C4-2B (cell line): Measurements from ENCODE around the gene DNAH7.

Experiments used
- H3K27ac ChIP-seq: fragments of 450-650 bp; 2 replicates; pipeline ENCODE4 v1.5.1; 2017
- ZFX ChIP-seq: fragments of 450-650 bp; IDR thresholded peaks from 2 replicates; pipeline ENCODE4 v1.6.1; 2017
- TF ChIP-seq, protein P1 (sequence below): fragments of 450-650 bp; conservative IDR thresholded peaks from 2 replicates; pipeline ENCODE4 v1.5.1; 2017; ENCODE audit warnings: mild to moderate bottlenecking

The DNAH7 gene

DNA sequence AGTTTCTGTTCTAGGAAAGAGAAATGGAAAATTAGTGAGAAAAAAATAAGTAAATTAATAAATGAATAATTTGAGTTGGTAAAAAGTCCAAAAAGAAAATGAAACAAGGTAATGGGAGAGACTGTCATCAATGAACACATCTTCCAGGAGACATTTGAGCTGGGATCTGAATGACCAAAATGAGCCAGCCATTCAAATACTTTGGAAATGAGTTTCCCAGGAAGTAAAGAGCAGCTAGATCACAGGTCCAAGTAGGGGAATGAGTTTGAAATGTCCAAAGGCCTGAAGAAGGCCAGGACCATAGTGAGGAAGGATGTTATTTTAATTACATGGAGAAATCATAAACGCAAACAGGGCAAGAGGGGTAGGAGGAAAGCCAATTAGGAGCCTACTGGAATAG lies 6.6 kb upstream of the DNAH7 start:
- no peak for TF ChIP-seq ZFX
- TF ChIP-seq, protein P1, sequence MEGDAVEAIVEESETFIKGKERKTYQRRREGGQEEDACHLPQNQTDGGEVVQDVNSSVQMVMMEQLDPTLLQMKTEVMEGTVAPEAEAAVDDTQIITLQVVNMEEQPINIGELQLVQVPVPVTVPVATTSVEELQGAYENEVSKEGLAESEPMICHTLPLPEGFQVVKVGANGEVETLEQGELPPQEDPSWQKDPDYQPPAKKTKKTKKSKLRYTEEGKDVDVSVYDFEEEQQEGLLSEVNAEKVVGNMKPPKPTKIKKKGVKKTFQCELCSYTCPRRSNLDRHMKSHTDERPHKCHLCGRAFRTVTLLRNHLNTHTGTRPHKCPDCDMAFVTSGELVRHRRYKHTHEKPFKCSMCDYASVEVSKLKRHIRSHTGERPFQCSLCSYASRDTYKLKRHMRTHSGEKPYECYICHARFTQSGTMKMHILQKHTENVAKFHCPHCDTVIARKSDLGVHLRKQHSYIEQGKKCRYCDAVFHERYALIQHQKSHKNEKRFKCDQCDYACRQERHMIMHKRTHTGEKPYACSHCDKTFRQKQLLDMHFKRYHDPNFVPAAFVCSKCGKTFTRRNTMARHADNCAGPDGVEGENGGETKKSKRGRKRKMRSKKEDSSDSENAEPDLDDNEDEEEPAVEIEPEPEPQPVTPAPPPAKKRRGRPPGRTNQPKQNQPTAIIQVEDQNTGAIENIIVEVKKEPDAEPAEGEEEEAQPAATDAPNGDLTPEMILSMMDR: no peak
- no peak overlapping the region for H3K27ac ChIP-seq

- H3K27ac ChIP-seq: no peak overlapping the region
- no peak for TF ChIP-seq ZFX
- TF ChIP-seq, protein P1: no peak
Observed at GRCh38 chr2:196074631-196075030, 6.0 kb upstream of the DNAH7 start.

DNA sequence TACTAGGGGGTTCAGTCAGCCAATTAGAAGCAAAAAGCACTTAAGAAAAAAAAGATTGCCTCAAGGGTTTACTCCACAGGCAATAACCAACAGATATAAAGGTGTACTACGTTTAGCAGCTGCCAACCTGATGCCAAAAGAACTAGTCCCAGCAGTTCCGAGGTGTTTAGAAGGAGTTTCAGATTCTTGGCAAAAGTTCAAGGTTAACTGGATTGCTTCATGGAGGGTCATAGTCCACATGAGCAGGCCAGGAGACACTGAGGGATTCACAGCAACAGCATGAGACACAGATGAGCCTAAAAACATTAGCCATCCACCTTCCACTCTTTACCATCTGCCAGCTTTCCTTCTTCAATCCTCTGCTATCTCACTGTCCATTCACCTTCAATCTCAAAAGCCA lies 4.9 kb upstream of the DNAH7 start:
- no peak overlapping the region for H3K27ac ChIP-seq
- TF ChIP-seq ZFX: no peak
- TF ChIP-seq, protein P1: no peak

DNA sequence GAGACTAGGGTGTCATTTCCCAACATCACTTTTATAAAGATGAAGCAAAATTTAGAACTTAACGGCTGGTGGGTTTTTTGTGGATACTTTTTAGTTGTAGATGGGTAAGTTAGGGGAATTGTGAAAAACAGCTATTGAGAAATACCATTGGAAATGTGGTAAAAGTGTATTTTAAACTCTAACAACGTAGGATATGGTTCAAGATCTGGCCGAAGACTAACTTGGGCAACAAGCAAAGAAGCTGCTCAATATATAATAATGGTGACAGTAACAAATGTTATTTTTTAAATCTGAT lies 1.6 kb downstream of the DNAH7 start:
- H3K27ac ChIP-seq: no peak overlapping the region
- no peak for TF ChIP-seq ZFX
- TF ChIP-seq, protein P1: peak; percentile 3

DNA sequence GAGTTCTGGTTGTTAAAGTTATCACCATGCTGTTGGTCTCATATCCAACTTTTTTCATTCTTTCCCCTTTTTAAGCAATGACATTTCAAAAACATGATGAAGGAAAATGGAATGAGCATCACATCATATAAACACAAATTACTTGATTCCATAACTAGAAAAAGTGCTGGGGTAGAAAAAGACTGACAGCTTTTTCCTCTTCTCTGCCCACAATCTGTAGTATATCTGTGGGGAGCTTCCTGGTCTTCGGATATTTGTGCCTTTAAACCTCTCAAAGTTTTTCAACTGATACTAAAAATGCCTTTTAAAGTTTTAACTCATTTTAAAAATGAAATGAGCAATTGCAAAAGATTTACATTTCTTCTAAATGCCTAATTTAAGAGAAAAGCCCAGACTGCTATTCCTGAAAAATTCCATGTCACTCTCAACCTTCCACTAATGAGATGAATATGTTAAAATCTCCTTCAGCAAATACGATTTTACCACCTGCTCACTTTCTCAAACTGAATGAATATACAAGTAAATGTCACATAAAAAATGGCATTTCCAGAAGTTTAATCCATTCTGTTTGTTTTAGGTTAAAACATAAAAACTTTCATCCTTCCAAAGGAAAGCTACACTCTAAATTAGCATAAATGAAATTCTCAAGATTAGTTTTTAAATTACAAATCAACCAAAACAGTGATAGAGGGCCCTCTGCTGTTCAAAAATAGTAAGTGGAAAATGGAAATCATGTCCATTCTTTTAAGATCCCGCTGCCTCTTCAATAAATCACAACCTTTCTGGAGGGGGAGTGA lies 2.1 kb downstream of the DNAH7 start:
- no peak overlapping the region for H3K27ac ChIP-seq
- TF ChIP-seq, protein P1: peak; percentile 82
- no peak for TF ChIP-seq ZFX

GRCh38 chr2:196063773-196064172 lies 4.9 kb downstream of the DNAH7 start:
- TF ChIP-seq, protein P1: no peak
- no peak for TF ChIP-seq ZFX
- no peak overlapping the region for H3K27ac ChIP-seq

- TF ChIP-seq, protein P1: no peak
- TF ChIP-seq ZFX: no peak
- no peak overlapping the region for H3K27ac ChIP-seq
Observed at GRCh38 chr2:196059491-196059960, 9.1 kb downstream of the DNAH7 start.
